HG02981 (cell line): ENCODE measurements around the gene RALB.
"Not testable (repeated sequence)": the region's sequence is repeated elsewhere in the genome, so short reads cannot be mapped to it uniquely, and the experiment has no call there.

Experiments used
- ATAC-seq: cut with Tn5 transposase; IDR thresholded peaks from one replicate; pipeline ENCODE4 v1.9.1; 2021; ENCODE audit warnings: mild to moderate bottlenecking, moderate library complexity; ENCODE audit not compliant: unreplicated experiment

RALB gene

GRCh38 chr2:120313695-120314615 is 61.3 kb downstream of the RALB start:
- ATAC-seq = no peak

GRCh38 chr2:120314690-120315366 is 62.2 kb downstream of the RALB start:
- ATAC-seq = no peak

GRCh38 chr2:120315367-120316033 is 62.8 kb downstream of the RALB start:
- ATAC-seq = no peak

- ATAC-seq = no peak
Measured at GRCh38 chr2:120316071-120316470, 63.4 kb downstream of the RALB start.

GRCh38 chr2:120316528-120317179 is 64.0 kb downstream of the RALB start:
- no peak for ATAC-seq

GRCh38 chr2:120317180-120317533 is 64.5 kb downstream of the RALB start:
- ATAC-seq = no peak

- no peak for ATAC-seq
Measured at GRCh38 chr2:120317916-120318315, 65.3 kb downstream of the RALB start.

GRCh38 chr2:120318626-120319025 is 66.0 kb downstream of the RALB start:
- no peak for ATAC-seq

- ATAC-seq = no peak
Measured at GRCh38 chr2:120319123-120319522, 66.5 kb downstream of the RALB start.

GRCh38 chr2:120319686-120320317 is 67.2 kb downstream of the RALB start:
- ATAC-seq = no peak

- ATAC-seq = no peak
Measured at GRCh38 chr2:120320318-120320851, 67.7 kb downstream of the RALB start.

GRCh38 chr2:120320887-120321556 is 68.4 kb downstream of the RALB start:
- ATAC-seq = not testable (repeated sequence)

- no peak for ATAC-seq
Measured at GRCh38 chr2:120321721-120322284, 69.2 kb downstream of the RALB start.

GRCh38 chr2:120322329-120322728 is 69.7 kb downstream of the RALB start:
- ATAC-seq = no peak

- no peak for ATAC-seq
Measured at GRCh38 chr2:120323214-120323613, 70.6 kb downstream of the RALB start.

- no peak for ATAC-seq
Measured at GRCh38 chr2:120323807-120324399, 71.3 kb downstream of the RALB start.

GRCh38 chr2:120324933-120325332 is 72.3 kb downstream of the RALB start:
- no peak for ATAC-seq

GRCh38 chr2:120326066-120326465 is 73.4 kb downstream of the RALB start:
- ATAC-seq = no peak
